KMS-11 (cell line): ENCODE measurements around the gene TMEM17.

ENCODE experiments used
- H2AFZ ChIP-seq: fragments of 200-600 bp; sonication (generic); 2 replicates; pipeline ENCODE4 v1.6.1; 2016; ENCODE audit warnings: antibody characterized with exemption, mixed run types, low read depth
- H3K27ac ChIP-seq: fragments of 200-600 bp; sonication (generic); 2 replicates; pipeline ENCODE4 v1.6.1; 2016; ENCODE audit warnings: mild to moderate bottlenecking, mixed run types
- H3K27me3 ChIP-seq: fragments of 200-600 bp; sonication (generic); 2 replicates; pipeline ENCODE4 v1.6.1; 2017; ENCODE audit warnings: mild to moderate bottlenecking, low read depth, mixed run types, moderate library complexity; ENCODE audit not compliant: insufficient read depth
- H3K36me3 ChIP-seq: fragments of 200-600 bp; sonication (generic); 2 replicates; pipeline ENCODE4 v1.6.1; 2017; ENCODE audit warnings: mild to moderate bottlenecking, mixed run types; ENCODE audit not compliant: insufficient read depth
- H3K4me1 ChIP-seq: fragments of 200-600 bp; sonication (generic); 2 replicates; pipeline ENCODE4 v1.6.1; 2016; ENCODE audit warnings: mild to moderate bottlenecking, low read depth, mixed run types; ENCODE audit not compliant: poor library complexity, severe bottlenecking
- H3K4me2 ChIP-seq: fragments of 200-600 bp; sonication (generic); 2 replicates; pipeline ENCODE4 v1.7.0; 2016; ENCODE audit warnings: mild to moderate bottlenecking, mixed run types
- H3K4me3 ChIP-seq: fragments of 200-600 bp; sonication (generic); IDR thresholded peaks from 2 replicates; pipeline ENCODE4 v1.6.1; 2017; ENCODE audit warnings: low read depth, low read length, mixed read lengths; ENCODE audit not compliant: insufficient read depth
- H3K79me2 ChIP-seq: fragments of 200-600 bp; sonication (generic); 2 replicates; pipeline ENCODE4 v1.6.1; 2016; ENCODE audit warnings: low read depth, mixed run types; ENCODE audit not compliant: insufficient read depth
- H3K9ac ChIP-seq: fragments of 200-600 bp; sonication (generic); 2 replicates; pipeline ENCODE4 v1.6.1; 2016; ENCODE audit warnings: mild to moderate bottlenecking, mixed run types
- H4K20me1 ChIP-seq: fragments of 200-600 bp; sonication (generic); 2 replicates; pipeline ENCODE4 v1.6.1; 2016; ENCODE audit warnings: mild to moderate bottlenecking, mixed run types; ENCODE audit not compliant: insufficient read depth
- TF ChIP-seq, protein P1 (sequence below): fragments of 200-600 bp; sonication (generic); conservative IDR thresholded peaks from 2 replicates; pipeline ENCODE4 v1.6.1; 2017; ENCODE audit warnings: low read depth, mild to moderate bottlenecking, antibody characterized with exemption, low read length, moderate library complexity, mixed read lengths

The TMEM17 gene

DNA sequence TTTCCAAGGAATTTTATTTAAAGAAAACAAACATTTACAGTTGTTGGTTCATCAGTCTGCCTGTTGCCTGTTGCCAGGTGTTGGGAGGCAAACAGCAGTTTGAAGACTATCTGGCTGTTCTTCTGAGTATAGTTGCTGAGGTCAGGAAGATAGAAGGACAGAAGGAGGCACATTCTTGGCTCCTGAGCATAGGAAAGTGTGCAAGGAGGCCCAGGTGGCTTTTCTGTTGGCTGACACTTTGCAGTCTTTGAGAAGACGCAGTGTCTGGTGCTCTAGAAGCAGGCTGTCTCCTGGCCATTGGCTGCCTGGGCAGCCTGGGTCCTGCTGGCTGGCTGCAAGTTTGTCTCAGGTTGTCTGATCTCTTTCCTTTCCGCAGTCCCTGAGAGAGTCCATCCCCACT lies 36.4 kb downstream of the TMEM17 start:
- H4K20me1 ChIP-seq = no peaks in the 10 kb centered on the region
- no peak overlapping the region for H3K4me2 ChIP-seq
- H3K4me3 ChIP-seq = no peak overlapping the region
- no peaks in the 10 kb centered on the region for H3K79me2 ChIP-seq
- H3K36me3 ChIP-seq = no peaks in the 10 kb centered on the region
- no peak overlapping the region for H3K27ac ChIP-seq
- H3K27me3 ChIP-seq = no peaks in the 10 kb centered on the region
- peaks cover 22% of the 10 kb centered on the region for H3K4me1 ChIP-seq
- H3K9ac ChIP-seq = no peak overlapping the region
- no peak overlapping the region for H2AFZ ChIP-seq
- TF ChIP-seq, protein P1, sequence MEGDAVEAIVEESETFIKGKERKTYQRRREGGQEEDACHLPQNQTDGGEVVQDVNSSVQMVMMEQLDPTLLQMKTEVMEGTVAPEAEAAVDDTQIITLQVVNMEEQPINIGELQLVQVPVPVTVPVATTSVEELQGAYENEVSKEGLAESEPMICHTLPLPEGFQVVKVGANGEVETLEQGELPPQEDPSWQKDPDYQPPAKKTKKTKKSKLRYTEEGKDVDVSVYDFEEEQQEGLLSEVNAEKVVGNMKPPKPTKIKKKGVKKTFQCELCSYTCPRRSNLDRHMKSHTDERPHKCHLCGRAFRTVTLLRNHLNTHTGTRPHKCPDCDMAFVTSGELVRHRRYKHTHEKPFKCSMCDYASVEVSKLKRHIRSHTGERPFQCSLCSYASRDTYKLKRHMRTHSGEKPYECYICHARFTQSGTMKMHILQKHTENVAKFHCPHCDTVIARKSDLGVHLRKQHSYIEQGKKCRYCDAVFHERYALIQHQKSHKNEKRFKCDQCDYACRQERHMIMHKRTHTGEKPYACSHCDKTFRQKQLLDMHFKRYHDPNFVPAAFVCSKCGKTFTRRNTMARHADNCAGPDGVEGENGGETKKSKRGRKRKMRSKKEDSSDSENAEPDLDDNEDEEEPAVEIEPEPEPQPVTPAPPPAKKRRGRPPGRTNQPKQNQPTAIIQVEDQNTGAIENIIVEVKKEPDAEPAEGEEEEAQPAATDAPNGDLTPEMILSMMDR = no peak

GRCh38 chr2:62469114-62469513 lies 36.9 kb downstream of the TMEM17 start:
- H3K79me2 ChIP-seq = no peaks in the 10 kb centered on the region
- peaks cover 22% of the 10 kb centered on the region for H3K4me1 ChIP-seq
- H3K4me3 ChIP-seq = no peak overlapping the region
- no peak overlapping the region for H3K27ac ChIP-seq
- no peak overlapping the region for H2AFZ ChIP-seq
- no peaks in the 10 kb centered on the region for H4K20me1 ChIP-seq
- H3K27me3 ChIP-seq = no peaks in the 10 kb centered on the region
- H3K4me2 ChIP-seq = no peak overlapping the region
- H3K36me3 ChIP-seq = no peaks in the 10 kb centered on the region
- no peak overlapping the region for H3K9ac ChIP-seq
- TF ChIP-seq, protein P1 = no peak

DNA sequence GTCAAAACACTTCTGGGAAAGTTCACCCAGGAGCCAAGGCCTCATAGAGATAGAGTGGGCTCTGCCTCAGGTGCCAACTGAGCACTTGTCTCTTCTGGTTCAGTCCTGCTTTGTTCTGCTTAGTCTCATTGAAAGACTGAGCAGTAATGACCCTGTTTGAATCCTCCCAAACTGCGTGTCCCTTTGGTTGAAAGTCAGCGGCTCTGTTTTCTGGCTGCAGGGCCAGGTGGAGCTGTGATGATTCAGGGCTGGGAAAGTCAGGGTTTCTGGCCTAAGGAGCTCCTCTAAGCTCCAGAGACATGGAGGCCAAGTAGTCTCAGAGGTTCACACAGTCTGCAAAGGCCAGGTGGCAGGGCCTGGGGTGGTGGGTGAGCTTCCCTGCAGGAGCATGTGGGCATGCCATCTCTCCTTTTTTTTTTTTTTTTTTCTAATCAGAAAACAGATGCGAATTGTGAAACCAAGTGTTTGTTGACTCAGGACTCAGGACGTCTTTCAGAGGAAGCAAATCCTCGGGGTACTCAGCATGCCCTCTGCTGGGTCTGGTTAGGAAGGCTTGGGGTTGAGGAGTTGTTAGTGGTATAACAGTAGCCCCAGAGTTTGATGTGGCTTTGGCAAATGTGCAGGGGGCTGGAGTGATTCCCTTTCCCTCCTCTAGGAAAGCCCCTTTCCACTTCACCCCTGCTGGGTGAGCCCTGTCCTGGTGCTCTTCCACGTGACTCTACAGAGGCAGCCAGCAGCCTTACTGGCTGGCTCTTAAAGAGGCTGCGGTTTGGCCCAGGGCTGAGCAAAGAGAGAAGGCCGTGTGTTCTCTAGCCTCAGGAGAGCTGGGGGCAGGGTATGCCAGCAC lies 38.3 kb downstream of the TMEM17 start:
- TF ChIP-seq, protein P1 = no peak
- Histone ChIP-seq H2AFZ (peak overlapping the region; percentile 54), H3K4me3 (no peak overlapping the region), H3K4me2 (peak overlapping the region; percentile 37; the same call in 1 of the 2 replicates), H3K9ac (peak overlapping the region; percentile 4; the same call in 1 of the 2 replicates), H3K36me3 (no peaks in the 10 kb centered on the region), H3K79me2 (no peaks in the 10 kb centered on the region), H3K27ac (peak overlapping the region; percentile 58), H4K20me1 (no peaks in the 10 kb centered on the region), H3K4me1 (peaks cover 22% of the 10 kb centered on the region), H3K27me3 (no peaks in the 10 kb centered on the region)

GRCh38 chr2:62467100-62467474 lies 38.9 kb downstream of the TMEM17 start:
- Histone ChIP-seq H3K27ac (peak overlapping the region; percentile 58), H4K20me1 (no peaks in the 10 kb centered on the region), H3K4me1 (peaks cover 22% of the 10 kb centered on the region), H3K79me2 (no peaks in the 10 kb centered on the region), H3K27me3 (no peaks in the 10 kb centered on the region), H3K4me2 (no peak overlapping the region), H3K36me3 (no peaks in the 10 kb centered on the region), H2AFZ (peak overlapping the region; percentile 54), H3K9ac (peak overlapping the region; percentile 4; the same call in 1 of the 2 replicates), H3K4me3 (no peak overlapping the region)
- TF ChIP-seq, protein P1 = no peak
